HG02870 (cell line): ENCODE results near the gene ZNF862.
A peak's percentile ranks its signal among the peaks of the same experiment; 100 is the strongest.

ENCODE experiments used
- ATAC-seq: cut with Tn5 transposase; IDR thresholded peaks from one replicate; pipeline ENCODE4 v1.9.1; 2021; ENCODE audit warnings: mild to moderate bottlenecking, moderate library complexity; ENCODE audit not compliant: unreplicated experiment

Gene ZNF862

DNA sequence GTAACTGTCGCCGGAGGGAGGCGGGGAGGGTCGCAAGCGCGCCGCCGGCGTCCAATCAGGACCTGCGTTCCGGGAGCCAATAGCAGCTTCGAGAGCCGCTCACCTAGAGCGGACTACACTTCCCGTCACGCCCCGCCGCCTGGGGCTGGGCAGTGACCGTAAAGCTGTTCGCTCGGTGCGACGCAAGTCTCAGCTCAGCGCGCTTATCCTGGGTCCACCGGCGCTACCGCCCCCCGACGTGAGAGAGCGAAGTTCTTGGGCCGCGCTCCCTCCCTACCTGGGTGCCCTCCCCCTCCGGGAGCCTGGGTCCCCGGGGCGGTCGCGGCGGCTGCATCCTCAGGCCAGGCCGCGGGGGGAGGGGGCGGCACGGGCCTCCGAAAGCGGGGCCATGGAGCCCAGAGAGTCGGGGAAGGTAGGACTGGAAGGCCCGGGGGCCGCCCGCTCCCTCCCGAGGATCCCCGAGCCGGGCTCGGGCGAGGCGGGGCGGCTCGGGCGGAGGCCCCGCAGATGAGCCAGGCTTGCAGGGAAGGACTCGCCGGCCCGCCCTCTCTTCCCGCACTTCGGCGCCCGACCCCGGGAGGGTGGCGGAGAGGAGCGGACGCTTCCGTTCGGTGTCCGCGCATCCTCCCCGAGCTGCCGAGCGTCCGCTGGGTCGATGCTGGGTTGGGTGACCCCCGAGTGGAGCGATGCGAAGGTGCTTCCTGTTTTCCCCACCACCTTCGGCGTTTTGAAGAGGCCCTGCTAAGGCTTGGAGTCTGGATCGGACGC, at the start of gene ZNF862:
Gene ZNF862 (plus strand): TSS at position 152 of the 768 bp plus-strand sequence. CDS start 237 bp downstream, at position 389.
- ATAC-seq = peak; percentile 99

GRCh38 chr7:149789101-149789500, 49.1 kb upstream of the ZNF862 start:
- ATAC-seq = no peak

GRCh38 chr7:149790146-149790548, 48.0 kb upstream of the ZNF862 start:
- no peak for ATAC-seq

DNA sequence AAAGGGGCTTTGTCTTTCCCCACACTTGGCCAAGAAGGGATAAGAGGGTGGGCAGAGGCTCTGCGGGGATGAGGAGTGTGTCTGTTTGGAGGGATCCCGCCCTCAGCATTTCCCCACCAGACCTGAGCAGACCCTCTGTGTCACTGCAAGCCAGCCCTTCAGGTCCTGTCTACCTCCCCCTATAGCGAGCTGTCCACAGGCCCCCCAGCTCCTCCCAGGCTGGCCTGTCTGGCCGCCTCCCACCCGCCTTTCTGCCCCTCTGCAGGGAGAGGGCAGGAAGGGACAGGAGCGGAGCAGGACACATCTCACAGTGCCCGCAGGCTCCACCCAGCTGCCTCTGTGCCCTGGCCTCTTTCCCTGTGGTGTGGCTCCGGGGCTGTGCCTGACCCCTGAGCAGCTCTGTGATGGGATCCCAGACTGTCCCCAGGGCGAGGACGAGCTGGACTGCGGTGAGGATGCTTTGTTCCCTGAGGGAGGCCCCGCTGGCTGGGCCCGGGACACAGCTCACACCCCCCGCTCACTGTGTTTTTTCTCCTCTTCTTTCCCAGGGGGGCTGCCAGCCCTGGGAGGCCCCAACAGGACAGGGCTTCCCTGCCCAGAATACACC, 47.3 kb upstream of the ZNF862 start:
- ATAC-seq = no peak

DNA sequence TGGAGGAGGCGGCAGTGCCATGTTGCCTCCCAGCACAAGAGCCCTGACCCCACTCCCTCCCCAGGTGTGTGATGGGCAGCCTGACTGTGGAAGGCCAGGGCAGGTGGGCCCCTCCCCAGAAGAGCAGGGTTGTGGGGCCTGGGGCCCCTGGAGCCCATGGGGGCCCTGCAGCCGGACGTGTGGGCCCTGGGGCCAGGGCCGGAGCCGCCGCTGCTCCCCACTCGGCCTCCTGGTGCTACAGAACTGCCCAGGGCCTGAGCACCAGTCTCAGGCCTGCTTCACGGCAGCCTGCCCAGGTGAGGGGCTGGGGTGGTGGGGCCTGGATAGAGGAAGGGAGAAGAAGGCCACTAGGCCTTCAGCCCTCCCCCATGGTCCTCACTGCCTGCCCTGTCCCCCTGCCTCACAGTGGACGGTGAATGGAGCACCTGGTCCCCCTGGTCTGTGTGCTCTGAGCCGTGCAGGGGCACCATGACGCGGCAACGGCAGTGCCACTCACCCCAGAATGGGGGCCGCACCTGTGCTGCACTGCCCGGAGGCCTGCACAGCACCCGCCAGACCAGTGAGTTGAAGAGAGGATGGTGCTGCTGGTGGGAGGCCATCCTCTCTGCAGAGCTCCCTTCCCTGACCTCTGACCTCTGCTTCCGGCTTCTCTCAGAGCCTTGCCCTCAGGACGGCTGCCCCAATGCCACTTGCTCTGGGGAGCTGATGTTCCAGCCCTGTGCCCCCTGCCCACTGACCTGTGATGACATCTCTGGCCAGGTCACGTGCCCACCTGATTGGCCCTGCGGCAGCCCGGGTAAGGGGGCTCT, 46.6 kb upstream of the ZNF862 start:
- ATAC-seq = no peak

- no peak for ATAC-seq
Measured at GRCh38 chr7:149792220-149792595, 46.0 kb upstream of the ZNF862 start.

GRCh38 chr7:149793261-149793660, 44.9 kb upstream of the ZNF862 start:
- ATAC-seq = no peak

DNA sequence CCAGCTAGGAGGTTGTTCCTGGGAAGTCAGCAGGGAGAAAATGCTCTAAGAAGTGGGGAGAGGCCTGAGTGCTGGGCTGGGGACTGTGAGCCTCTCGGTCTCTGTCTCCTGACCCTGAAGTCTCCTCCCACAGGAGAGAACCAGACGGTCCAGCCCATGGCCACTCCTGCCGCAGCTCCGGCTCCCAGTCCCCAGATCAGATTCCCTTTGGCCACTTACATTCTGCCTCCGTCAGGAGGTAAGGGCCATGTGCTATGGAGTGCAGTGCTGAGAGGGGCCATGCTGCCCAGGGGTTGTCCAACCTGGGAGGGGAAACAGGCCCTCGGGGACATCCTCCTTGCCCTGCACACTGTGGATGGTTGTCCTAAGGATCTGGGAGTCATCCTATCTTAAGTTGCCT, 43.5 kb upstream of the ZNF862 start:
- no peak for ATAC-seq

- no peak for ATAC-seq
Measured at GRCh38 chr7:149795126-149795525, 43.0 kb upstream of the ZNF862 start.

DNA sequence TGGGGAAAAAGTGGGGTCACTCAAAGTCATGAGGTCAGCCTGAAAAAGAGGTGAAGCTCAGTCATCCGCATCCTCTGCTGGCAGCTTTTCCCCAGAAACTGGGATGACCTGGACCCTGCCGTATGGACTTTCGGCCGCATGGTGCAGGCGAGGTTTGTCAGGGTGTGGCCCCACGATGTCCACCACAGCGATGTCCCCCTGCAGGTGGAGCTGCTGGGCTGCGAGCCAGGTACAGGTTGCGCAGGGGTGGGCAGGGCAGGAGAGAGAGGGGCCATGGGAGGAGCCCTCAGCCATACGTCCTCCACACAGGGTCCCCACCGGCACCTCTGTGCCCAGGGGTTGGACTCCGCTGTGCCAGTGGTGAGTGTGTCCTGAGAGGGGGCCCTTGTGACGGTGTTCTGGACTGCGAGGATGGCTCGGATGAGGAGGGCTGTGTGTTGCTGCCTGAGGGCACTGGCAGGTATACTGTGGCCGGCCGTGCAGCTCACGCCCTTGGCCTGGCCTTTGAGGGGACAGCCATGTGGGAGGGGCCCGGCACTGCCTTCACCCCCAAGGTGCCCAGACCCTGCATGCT, 41.8 kb upstream of the ZNF862 start:
- ATAC-seq = no peak

DNA sequence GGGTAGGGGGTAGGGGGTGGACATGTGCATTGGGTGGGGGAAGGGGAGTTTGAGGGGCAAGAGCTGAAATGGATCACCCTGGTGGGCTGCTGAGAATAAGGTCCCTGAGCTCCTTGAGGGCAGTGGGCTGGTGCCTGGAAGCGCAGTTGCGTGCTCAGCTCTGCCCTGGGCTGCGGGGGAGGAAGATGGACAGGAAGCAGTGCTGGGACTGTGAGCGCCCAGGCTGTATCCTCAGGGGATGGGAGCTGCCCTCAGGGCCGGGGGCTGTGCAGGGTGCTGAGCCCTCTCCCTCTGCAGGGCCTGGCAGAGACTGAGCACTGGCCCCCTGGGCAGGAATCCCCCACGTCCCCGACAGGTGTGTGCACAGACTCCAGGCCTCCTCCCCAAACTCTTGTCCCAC, 40.4 kb upstream of the ZNF862 start:
- ATAC-seq = no peak

DNA sequence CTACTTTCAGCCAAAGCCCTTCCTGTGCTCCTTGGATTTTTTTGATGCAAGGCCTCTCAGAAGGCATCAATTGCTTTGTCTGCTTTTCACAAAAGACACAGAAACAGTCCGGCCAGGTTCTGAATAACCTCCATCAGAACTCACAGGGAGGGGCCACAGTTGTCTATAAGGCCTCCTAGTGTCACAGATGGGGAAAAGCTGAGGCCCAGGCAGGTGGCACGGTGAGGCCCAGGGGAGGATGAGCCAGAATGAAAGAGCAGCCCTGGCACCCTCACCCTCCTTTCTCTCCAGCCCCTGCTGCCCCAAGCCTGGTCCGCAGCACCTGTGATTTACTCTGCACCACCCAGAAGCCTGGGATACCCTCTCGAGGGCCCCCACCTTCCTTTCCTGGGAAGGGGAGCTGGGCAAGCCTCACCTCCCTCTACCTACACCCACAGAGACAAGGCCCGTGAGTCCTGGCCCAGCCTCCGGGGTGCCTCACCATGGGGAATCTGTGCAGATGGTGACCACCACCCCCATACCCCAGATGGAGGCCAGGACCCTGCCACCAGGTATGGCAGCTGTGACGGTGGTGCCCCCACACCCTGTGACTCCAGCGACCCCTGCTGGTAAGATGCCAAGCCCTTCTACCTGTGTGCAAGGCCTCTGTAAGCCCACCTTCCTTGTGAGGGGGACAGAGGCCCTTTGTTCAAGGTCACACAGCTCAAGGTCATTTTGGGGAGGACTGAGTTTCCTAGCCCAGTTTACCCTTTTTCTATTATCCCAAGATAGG, 38.6 kb upstream of the ZNF862 start:
- ATAC-seq = no peak

DNA sequence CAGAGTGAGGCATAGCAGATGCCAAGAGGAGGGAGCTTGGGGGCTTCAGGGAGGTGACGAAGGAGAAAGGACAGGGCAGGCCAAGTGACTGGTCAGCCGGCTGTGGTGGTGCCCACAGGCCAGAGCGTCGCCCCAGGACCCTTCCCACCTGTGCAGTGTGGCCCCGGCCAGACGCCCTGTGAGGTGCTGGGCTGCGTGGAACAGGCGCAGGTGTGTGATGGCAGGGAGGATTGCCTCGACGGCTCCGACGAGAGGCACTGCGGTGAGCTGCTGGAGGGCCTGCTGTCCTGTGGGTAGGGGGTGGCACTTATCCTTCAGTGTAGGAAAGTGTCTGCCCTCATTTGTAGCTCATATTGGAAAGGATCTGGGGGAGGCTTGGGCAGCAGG, 38.0 kb upstream of the ZNF862 start:
- ATAC-seq = no peak

- no peak for ATAC-seq
Measured at GRCh38 chr7:149801002-149801566, 37.1 kb upstream of the ZNF862 start.

DNA sequence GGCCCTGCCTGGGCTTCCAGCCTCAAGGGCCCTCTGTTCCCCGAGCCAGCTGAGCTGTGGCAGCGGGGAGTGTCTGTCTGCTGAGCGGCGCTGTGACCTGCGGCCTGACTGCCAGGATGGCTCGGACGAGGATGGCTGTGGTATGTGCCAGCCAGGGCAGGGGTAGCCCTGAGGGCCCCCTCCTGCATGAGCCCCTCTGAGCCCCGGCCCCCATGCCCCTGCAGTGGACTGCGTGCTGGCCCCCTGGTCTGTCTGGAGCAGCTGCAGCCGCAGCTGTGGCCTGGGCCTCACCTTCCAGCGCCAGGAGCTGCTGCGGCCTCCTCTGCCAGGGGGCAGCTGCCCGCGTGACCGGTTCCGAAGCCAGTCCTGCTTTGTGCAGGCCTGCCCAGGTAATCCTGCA, 36.4 kb upstream of the ZNF862 start:
- no peak for ATAC-seq

- ATAC-seq = no peak
Measured at GRCh38 chr7:149802966-149803365, 35.2 kb upstream of the ZNF862 start.

- no peak for ATAC-seq
Measured at GRCh38 chr7:149803551-149804074, 34.6 kb upstream of the ZNF862 start.

- ATAC-seq = no peak
Measured at GRCh38 chr7:149804106-149804505, 34.1 kb upstream of the ZNF862 start.

- no peak for ATAC-seq
Measured at GRCh38 chr7:149806726-149807125, 31.4 kb upstream of the ZNF862 start.

DNA sequence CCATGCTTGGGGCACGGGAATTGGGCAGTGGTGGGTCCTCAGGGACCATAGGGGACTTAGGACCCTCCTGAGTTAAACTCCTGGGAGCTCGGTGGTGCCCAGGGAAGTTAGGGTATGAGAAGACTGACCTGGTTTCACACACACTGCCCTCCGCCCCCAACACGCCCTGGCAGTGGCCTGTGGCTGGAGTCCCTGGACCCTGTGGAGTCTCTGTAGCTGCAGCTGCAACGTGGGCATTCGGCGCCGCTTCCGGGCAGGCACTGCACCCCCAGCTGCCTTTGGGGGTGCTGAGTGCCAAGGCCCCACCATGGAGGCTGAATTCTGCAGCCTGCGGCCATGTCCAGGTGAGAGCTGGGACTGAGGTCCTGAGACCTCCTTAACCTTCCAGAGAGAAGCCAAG, 29.9 kb upstream of the ZNF862 start:
- ATAC-seq = no peak
